ENCODE measurements around the gene NBPF14.
A peak's percentile ranks its signal among the peaks of the same experiment; 100 is the strongest.
"Not testable (repeated sequence)": the region's sequence is repeated elsewhere in the genome, so short reads cannot be mapped to it uniquely, and the experiment has no call there.

The NBPF14 gene, protein sequence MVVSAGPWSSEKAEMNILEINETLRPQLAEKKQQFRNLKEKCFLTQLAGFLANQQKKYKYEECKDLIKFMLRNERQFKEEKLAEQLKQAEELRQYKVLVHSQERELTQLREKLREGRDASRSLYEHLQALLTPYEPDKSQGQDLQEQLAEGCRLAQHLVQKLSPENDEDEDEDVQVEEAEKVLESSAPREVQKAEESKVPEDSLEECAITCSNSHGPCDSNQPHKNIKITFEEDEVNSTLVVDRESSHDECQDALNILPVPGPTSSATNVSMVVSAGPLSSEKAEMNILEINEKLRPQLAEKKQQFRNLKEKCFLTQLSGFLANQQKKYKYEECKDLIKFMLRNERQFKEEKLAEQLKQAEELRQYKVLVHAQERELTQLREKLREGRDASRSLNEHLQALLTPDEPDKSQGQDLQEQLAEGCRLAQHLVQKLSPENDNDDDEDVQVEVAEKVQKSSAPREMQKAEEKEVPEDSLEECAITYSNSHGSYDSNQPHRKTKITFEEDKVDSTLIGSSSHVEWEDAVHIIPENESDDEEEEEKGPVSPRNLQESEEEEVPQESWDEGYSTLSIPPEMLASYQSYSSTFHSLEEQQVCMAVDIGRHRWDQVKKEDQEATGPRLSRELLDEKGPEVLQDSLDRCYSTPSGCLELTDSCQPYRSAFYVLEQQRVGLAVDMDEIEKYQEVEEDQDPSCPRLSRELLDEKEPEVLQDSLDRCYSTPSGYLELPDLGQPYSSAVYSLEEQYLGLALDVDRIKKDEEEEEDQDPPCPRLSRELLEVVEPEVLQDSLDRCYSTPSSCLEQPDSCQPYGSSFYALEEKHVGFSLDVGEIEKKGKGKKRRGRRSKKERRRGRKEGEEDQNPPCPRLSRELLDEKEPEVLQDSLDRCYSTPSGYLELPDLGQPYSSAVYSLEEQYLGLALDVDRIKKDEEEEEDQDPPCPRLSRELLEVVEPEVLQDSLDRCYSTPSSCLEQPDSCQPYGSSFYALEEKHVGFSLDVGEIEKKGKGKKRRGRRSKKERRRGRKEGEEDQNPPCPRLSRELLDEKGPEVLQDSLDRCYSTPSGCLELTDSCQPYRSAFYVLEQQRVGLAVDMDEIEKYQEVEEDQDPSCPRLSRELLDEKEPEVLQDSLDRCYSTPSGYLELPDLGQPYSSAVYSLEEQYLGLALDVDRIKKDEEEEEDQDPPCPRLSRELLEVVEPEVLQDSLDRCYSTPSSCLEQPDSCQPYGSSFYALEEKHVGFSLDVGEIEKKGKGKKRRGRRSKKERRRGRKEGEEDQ (N-terminal part only)

DNA sequence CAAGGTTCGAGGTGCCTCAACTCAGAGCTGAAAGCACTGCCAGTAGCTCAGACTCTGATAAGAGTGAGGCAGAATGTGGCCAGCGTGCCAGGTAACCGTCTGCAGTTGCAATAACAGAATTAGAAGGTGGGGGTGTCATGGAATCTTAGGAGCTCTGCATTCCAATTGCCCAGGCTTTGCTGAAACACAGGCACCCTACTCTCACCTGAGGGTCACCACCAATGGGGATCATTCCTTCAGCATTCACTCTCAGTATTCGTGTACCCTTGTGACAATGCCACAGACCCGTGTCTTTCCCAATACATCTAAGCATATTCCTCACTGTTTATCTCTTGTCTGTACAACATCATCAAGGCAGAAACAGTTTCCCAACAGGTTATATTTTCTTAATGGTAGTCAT, at the start of gene NBPF14:
Gene NBPF14 (minus strand): TSS at position 101 of the 400 bp plus-strand sequence. CDS start 294 bp downstream, outside the sequence.
- DNase-seq = not testable (repeated sequence)

DNA sequence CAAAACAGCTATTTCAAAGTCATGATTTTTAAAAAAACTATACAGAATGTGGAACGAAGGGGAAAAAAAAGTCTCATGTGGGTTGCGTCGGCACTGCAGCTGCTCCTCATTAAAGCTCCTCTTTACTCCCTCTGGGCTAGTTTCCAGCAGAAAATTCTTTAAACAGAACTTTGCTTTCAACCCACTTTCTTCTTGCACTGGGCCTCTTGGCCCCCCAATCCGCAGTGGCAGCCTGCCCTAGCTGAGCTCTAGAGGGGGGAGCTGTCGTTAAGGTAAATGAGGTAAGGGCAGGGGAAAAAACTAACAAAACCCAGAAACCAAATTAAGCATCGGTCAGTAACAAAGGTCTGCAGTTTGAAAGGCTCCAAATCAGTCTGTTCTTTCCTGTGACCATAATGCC, 29.6 kb upstream of the NBPF14 start:
- not testable (repeated sequence) for DNase-seq

DNA sequence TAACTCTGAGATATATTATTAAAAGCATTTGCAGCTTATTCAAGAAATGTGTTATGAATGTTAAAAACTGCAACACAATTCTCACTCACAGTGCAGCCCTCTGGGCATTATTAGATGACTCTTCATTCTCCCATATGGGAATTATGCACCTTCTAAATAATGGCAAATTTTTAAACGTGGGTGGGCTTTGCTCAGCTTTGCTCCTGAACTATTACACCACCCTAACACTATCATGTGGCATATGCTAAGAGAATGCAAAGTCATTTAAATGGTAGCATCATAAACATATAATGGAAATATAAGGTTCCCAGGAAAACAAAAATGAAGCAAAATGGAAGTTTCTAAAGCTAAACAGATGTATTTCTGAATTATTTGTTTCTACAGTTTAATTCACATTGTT, 22.4 kb upstream of the NBPF14 start:
- not testable (repeated sequence) for DNase-seq

DNA sequence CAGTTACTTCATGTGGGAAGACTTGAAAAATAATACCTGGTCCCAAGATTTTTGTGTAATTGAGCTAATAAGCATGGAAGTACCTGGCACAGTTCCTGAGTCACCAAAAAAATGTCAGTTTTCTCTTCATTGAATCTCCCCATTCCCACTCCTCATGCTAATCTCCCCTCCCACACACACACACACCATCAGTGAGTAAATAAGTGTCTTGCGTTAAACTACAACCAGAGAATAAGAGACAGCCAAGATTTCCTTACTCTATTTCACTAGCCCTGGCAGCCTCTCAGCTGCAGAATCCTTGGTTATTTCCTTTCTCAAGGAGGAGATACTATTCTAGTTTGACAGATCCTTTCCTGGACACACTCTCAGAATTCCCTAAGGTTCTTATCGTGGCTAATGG, 9.5 kb upstream of the NBPF14 start:
- DNase-seq = peak; percentile 0 to 17 (median 2)

DNA sequence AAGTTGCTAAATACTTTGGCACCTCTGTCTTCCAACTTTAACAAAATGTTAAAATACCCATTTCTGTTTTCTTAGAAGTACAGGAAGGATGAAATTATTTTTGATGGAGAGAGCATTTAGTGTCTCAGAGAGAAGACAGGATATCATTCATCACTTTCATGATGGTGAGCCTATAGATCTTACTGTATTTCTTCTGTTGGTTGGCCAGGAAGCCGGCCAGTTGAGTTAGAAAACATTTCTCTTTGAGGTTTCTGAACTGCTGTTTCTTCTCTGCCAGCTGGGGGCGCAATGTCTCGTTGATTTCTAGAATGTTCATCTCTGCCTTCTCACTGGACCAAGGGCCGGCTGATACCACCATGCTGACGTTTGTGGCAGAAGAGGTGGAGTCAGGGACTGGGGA, 451 bp downstream of the NBPF14 start:
- not testable (repeated sequence) for DNase-seq

DNA sequence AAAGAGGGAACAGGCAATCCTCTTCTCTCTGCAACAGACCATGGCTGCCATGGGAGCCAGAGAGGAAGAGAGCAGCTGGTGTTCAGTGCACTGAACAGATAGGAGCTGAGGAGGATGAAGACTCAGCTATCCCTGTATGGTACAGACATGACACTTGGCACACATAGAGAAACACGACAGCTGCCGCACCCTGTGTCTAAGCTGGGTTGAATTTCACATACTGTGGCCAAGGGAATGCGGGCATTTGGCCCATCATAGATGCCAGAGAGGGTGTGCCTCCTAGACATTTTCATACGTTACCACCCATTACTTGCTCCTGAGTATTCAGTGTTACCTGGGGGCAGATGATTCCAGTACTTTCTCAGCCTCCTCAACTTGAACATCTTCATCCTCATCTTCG, 4.7 kb downstream of the NBPF14 start:
- DNase-seq = not testable (repeated sequence)

DNA sequence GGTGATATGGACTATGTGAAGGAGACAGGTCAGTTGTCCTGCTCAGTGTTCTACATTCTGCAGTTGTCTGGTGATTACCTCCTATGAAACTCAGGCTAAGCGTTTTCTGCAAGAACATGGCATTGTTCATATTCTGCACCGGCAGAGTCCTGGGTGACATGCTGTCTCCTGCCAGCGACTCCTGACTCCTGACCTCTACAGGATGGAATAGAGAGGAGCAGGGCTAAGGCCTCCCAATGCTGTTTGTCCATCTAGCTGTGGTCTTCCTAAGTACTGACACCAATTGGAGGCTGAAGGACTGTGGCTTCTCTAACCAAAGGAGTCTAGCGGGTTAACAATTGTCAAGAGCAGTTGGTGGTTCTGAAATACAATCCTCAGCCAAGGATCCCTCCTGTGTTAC, 63.7 kb downstream of the NBPF14 start:
- DNase-seq = peak in 1 of 3 donors; percentile 0

DNA sequence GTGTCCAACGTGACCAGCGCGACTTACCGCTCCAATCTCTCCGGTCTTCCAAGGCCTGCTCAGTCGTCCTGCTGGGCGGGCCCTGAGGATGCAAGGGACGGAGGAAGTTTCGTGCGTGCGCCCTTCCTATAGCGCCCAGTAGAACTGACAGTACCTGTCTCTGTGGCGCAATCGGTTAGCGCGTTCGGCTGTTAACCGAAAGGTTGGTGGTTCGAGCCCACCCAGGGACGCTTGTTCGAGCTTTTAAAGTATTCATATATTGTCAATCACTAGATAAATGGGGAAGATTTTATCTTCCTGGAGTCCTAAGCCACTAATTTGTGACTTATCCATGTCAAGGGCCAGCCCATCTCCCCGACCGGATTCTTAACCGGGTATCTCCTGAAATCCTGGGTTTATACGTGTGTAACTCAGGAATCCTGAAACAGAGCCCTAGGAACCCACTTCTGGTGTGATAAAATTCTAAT, 66.7 kb downstream of the NBPF14 start:
- DNase-seq = peak; percentile 15 to 25 (median 16)

DNA sequence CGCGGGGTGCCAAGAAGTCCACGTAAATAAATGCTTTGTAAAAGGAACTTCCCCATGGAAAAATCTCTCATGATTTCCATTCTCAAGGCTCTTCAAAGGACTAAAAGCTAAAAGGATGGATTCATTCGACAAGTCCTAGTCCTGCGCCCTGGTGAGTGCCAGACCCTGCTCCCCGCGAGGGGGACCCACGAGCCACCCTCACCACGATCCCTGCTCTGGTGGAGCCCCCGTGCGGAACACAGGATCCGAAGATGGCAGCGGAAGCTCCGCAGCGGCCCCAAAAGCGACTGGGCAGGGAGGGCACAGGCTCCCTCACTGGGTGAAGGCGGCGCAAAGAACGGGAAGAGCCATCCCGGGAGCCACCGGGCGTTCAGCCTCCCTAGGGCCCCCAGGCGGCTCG, 67.2 kb downstream of the NBPF14 start:
- DNase-seq = not testable (repeated sequence)

DNA sequence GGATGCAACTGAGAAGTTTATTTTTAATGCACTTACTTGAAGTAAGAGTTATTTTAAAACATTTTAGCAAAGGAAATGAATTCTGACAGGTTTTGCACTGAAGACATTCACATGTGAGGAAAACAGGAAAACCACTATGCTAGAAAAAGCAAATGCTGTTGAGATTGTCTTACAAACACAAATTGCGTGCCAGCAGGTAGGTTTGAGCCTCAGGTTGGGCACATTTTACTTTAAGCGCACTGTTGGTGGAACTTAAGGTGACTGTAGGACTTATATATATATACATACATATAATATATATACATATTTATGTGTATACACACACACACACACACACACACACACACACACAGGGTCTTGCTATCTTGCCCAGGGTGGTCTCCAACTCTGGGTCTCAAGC, 69.2 kb downstream of the NBPF14 start:
- not testable (repeated sequence) for DNase-seq

DNA sequence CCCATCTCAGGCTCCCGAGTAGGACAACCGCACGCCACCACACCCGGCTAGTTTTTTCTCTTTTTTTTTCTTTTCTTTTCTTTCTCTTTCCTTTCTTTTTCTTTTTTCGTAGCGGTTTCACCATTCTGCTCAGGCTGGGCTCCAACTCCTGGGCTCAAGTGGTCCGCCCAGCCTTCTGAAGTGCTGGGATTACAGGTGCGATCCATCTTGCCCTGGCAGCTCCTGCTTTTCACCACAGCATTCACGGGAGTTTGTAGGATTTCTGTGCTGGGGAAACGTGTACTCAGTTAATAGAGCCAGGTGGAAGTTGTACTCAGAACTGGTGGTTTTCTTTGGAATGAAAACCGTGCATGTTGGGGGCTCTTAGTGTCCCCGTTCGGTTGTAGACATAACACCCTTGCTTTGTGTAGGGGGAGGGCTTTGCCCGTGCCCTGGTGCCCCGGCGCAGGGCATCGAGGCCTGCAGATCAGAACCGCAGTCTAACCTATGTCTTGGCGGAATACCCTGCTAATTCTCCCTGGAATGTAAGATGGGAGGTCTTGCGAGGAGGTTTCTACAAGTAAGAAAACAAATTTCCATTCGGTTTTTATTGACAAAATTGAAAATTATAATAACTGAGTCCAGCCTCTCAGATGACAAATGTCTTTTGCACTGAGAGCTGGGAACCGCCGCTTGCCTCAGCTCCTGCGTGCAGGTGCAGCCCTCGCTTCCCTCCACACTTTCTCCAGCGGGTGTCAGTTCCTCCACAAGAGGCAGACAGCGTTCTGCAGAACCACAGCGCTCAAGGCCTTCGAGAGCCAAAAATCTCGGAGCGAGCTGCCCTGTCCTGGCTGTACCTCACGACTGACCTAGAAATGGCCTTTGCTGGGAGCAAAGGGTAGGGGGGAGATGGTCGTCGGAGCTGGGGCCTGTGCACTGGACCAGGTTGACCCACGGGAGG, 72.3 kb downstream of the NBPF14 start:
- DNase-seq = not testable (repeated sequence)

DNA sequence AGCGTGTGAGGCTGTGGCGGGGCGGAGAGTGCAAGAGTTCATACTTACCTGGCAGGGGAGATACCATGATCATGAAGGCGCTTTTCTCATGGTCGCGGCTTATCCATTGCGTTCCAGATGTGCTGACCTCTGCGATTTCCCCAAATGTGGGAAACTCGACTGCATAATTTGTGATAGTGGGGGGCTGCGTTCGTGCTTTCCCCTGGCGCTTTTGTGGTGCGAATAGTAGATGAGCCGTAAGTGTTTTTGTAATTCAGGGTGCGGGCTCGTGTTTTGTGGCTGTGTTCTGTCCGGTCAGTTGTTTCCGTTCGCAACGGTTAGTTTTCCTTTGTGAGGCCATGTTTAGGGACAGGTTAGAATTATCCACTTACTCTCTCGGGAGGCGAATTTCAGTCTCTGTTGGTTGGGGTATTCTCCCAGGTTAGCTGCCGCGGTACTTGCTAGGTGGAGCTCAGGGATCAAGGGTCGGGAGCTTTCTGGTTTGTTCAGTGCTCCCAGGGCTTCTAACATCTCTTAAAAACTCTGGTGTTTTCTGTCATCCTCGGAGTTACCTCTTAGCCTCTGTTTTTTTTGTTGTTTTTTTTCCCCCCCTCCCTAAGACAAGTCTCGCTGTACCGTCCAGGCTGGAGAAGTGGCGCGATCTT, 73.1 kb downstream of the NBPF14 start:
- peak; percentile 95 to 97 (median 96) for DNase-seq

DNA sequence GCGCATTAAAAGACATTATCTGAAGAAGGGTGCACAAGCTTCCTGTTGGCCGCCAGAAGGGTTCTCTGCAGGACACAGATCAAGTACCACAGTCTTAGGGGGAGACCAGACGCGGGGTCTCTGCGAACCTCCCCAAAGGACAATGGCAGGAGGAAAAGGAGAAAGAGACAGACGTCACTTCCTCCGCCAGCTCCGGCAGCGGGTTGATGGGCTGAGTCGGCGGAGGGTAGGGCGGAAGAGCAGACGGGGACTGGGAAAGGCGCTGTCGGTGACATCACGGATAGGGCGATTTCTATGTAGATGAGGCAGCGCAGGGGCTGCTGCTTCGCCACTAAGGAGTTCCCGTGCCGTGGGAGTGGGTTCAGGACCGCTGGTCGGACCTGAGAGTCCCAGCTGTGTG, 73.7 kb downstream of the NBPF14 start:
- DNase-seq = peak; percentile 85 to 90 (median 89)

DNA sequence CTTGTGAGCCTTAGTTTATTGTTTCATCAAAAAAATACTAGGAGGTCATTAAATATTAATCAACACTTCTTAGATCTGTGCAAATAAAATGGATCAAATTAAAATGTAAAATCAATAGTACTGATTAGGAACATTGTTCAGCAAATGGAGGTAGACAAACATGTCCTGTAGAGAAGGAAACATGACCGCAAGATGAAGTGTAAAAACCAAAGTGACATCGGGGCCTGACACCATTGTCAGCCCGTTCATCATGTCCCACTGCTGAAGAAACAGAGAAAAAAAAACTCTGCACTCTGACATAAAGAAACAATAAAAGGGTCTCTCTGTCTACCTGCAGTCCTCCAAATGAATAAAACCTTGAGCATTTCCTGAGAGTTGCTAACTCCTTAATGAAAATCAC, 81.5 kb downstream of the NBPF14 start:
- not testable (repeated sequence) for DNase-seq

DNA sequence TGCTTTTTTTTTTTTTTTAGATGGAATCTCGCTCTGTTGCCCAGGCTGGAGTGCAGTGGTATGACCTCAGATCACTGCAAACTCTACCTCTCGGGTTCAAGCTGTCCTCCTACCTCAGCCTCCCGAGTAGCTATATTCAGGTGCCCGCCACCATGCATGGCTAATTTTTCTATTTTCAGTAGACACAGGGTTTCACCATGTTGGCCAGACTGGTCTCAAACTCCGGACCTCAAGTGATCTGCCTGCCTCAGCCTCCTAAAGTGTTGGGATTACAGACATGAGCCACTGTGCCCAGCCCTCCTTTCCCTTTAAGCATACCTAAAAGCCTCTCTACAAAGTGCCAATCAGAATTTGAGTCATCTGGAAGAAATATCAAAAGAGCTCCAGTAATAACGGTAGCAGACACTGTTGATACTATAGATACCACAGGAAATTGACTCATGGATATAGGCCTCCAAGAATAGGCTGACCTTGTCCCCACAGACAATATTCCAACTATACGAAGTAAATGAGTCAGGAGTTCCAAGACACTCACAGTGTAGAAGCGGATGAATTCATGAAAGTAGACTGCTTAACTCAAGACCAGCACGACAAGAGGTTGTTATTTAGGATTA, 83.1 kb downstream of the NBPF14 start:
- peak in 2 of 3 donors; percentile 15 to 19 for DNase-seq

DNA sequence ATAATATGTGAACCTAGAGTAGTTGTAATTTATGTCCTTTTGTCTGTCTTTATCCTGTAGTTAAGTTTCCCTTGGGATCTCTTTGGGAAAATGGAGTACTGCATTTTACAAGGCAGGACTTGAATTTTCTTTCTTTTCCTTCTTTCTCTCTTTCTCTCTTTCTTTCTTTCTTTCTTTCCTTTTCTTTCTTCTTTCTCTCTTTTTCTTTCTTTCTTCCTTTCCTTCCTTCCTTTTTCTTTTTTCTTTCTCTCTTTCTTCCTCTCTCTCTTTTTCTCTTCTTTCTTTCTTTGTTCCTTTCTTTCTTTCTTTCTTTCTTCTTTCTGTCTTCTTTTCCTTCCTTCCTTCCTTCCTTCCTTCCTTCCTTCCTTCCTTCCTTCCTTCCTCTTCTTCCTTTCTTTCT, 101.9 kb downstream of the NBPF14 start:
- DNase-seq = not testable (repeated sequence)

DNA sequence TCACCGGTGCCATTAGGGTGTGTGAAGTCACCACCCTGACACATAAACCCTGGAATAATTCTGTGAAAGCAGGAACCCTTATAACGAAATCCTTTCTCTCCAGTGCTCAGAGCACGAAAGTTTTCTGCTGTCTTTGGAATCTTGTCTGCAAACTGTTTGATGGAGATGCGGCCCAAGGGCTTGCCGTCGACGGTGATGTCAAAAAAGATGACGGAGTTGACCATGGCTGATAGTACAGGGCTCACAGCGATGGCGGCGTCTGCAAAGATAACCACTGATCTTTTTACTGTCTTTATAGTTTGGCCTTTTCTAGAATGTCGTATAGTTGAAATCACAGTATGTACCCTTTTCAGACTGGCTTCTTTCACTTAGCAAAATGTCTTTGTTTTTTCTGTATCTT, 112.8 kb downstream of the NBPF14 start, which contains the start of gene PPIAL4G:
Gene PPIAL4G (minus strand): TSS at position 274 of the 400 bp plus-strand sequence. CDS start 50 bp downstream, at position 224.
- DNase-seq = not testable (repeated sequence)
